ENCODE data around the gene GPR173. TPM values are rescaled to one million over a fixed set of nuclear protein-coding genes. Genes with fewer than 3 reads are reported as not detected.
A peak's percentile ranks its signal among the peaks of the same experiment; 100 is the strongest.

Gene GPR173
- total and polyA plus RNA-seq, 8 donors, result 0.44 to 7.5 (median 0.77) TPM; not detected in 4

GRCh38 chrX:53116101-53116500 is 67.5 kb downstream of the GPR173 start:
- Histone ChIP-seq H3K4me3 (peak overlapping the region in 1 of 4 donors; percentile 7), H3K36me3 (no peaks in the 10 kb centered on the region), H3K27me3 (no peaks in the 10 kb centered on the region), H3K9me3 (no peaks in the 10 kb centered on the region), H3K4me1 (peaks cover 0 to 9% (median 2%) of the 10 kb centered on the region in 4 donors), H3K27ac (peak overlapping the region in 4 of 5 donors; percentile 53 to 67 (median 58))
- peak in 1 of 2 donors; percentile 69 for DNase-seq
- intact Hi-C loops (cut with DNase I; ENCODE audit: low total_unique reads), result no loop called here
- WGBS, 5 donors, result 20 to 47% (median 30%) methylated on average over 3 of the region's 3 CpGs
- TF ChIP-seq POLR2A (IDR thresholded peaks at IDR 0.05) (no peak), POLR2AphosphoS5 (IDR thresholded peaks at IDR 0.05) (peak in 1 of 3 donors; percentile 2), CTCF (IDR thresholded peaks at IDR 0.05) (no peak)

GRCh38 chrX:53122013-53122412 is 73.4 kb downstream of the GPR173 start:
- DNase-seq, result no peak
- TF ChIP-seq EP300 (IDR thresholded peaks at IDR 0.05), result no peak
- TF ChIP-seq CTCF (IDR thresholded peaks at IDR 0.05), result no peak
- no peak for TF ChIP-seq POLR2AphosphoS5 (IDR thresholded peaks at IDR 0.05)
- TF ChIP-seq POLR2A (IDR thresholded peaks at IDR 0.05), result no peak
- 29 to 73% (median 46%) methylated on average over 1 of the region's 1 CpG for WGBS, 5 donors
- Histone ChIP-seq H3K27ac (no peak overlapping the region), H3K36me3 (no peaks in the 10 kb centered on the region), H3K4me1 (peaks cover 0 to 4% (median 0%) of the 10 kb centered on the region in 4 donors), H3K27me3 (peaks cover 0 to 7% (median 0%) of the 10 kb centered on the region in 3 donors), H3K9me3 (peaks cover 0 to 8% (median 0%) of the 10 kb centered on the region in 4 donors), H3K4me3 (no peak overlapping the region)
- intact Hi-C loops (cut with DNase I; ENCODE audit: low total_unique reads), result no loop called here

DNA sequence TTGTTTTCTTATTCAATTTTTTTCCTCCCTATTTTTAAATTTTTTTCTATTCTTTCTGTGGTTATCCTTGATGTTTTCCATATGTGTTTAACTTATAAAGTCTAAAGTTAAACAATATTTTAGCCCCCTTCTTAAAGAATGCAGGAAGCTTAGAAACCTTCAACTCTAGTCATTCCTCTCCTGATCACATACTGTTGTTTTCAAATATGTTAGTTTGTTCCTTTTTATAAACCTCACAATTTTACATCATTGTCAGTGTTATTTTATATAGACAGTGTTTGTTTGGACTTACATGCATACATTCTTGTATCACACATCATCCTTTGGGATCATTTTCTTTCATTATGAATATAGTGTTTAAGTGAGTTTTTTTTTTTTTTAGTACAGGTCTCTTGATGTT is 76.9 kb downstream of the GPR173 start:
- H3K36me3 ChIP-seq, result no peaks in the 10 kb centered on the region
- peaks cover 0 to 4% (median 0%) of the 10 kb centered on the region in 4 donors for H3K4me1 ChIP-seq
- intact Hi-C loops (cut with DNase I; ENCODE audit: low total_unique reads), result no loop called here
- H3K27me3 ChIP-seq, result peaks cover 0 to 7% (median 0%) of the 10 kb centered on the region in 3 donors
- no peak overlapping the region for H3K4me3 ChIP-seq
- peaks cover 0 to 8% (median 0%) of the 10 kb centered on the region in 4 donors for H3K9me3 ChIP-seq
- no peak overlapping the region for H3K27ac ChIP-seq
- DNase-seq, result no peak
- TF ChIP-seq POLR2AphosphoS5 (IDR thresholded peaks at IDR 0.05), result no peak
- no peak for TF ChIP-seq EP300 (IDR thresholded peaks at IDR 0.05)
- no peak for TF ChIP-seq POLR2A (IDR thresholded peaks at IDR 0.05)
- TF ChIP-seq CTCF (IDR thresholded peaks at IDR 0.05), result no peak

GRCh38 chrX:53126377-53126776 is 77.8 kb downstream of the GPR173 start:
- Histone ChIP-seq H3K36me3 (no peaks in the 10 kb centered on the region), H3K27me3 (peaks cover 0 to 7% (median 0%) of the 10 kb centered on the region in 3 donors), H3K4me1 (peaks cover 0 to 4% (median 0%) of the 10 kb centered on the region in 4 donors), H3K9me3 (peaks cover 0 to 8% (median 0%) of the 10 kb centered on the region in 4 donors), H3K4me3 (no peak overlapping the region), H3K27ac (no peak overlapping the region)
- WGBS, 5 donors, result 87 to 99% (median 92%) methylated on average over 2 of the region's 2 CpGs
- DNase-seq, result no peak
- intact Hi-C loops (cut with DNase I; ENCODE audit: low total_unique reads), result no loop called here
- TF ChIP-seq EP300 (IDR thresholded peaks at IDR 0.05), result no peak
- no peak for TF ChIP-seq CTCF (IDR thresholded peaks at IDR 0.05)
- no peak for TF ChIP-seq POLR2AphosphoS5 (IDR thresholded peaks at IDR 0.05)
- no peak for TF ChIP-seq POLR2A (IDR thresholded peaks at IDR 0.05)
